Activated T-helper 1 cell treated with anti-CD3 and anti-CD28 coated beads, Interleukin-12 subunit alpha, Interleukin-12 subunit beta, Interleukin-2, Interleukin-4 antibody, amounts not matched to agents 30 ng/mL and 10 ng/mL and 1 ng/mL, durations not matched to agents 14 hours and 24 hours and 36 hours (primary cell): ENCODE measurements around the gene CRTC1. TPM values are rescaled to one million over a fixed set of nuclear protein-coding genes. Genes with fewer than 3 reads are reported as not detected.

Experiments
- DNase-seq: peaks from one replicate; pipeline ENCODE4 v3.0.0; 2021; ENCODE audit warnings: low spot score
- H3K27ac Mint-ChIP-seq: one replicate; pipeline ENCODE4 v1.8.0; 2021; ENCODE audit warnings: mild to moderate bottlenecking, mixed read lengths
- H3K27me3 Mint-ChIP-seq: one replicate; pipeline ENCODE4 v1.8.0; 2022; ENCODE audit warnings: mild to moderate bottlenecking, moderate library complexity, mixed read lengths; ENCODE audit not compliant: insufficient read depth
- H3K36me3 Mint-ChIP-seq: one replicate; pipeline ENCODE4 v1.8.0; 2021; ENCODE audit warnings: low read depth, mixed read lengths
- H3K4me1 Mint-ChIP-seq: one replicate; pipeline ENCODE4 v1.8.0; 2021; ENCODE audit warnings: low read depth, mixed read lengths
- H3K4me3 Mint-ChIP-seq: one replicate; pipeline ENCODE4 v1.8.0; 2021; ENCODE audit warnings: mild to moderate bottlenecking, moderate library complexity, mixed read lengths
- H3K9me3 Mint-ChIP-seq: one replicate; pipeline ENCODE4 v1.8.0; 2021; ENCODE audit warnings: mixed read lengths
- intact Hi-C: fragments of 100-400 bp; cut with micrococcal nuclease; formaldehyde crosslinking; loops from one replicate; pipeline ENCODE4 v1.15.1; 2024
- total RNA-seq: library from RNA; stranded (reverse); gene quantifications from 2 replicates; pipeline ENCODE4 v1.2.3, GENCODE V29; 2022

The CRTC1 gene
- total RNA-seq, 1 donor from 2014 or later = 6.1 TPM

- Mint-ChIP-seq H3K36me3 (no peaks in the 10 kb centered on the region), H3K27ac (no peak overlapping the region), H3K4me1 (peaks cover 18% of the 10 kb centered on the region), H3K9me3 (no peaks in the 10 kb centered on the region), H3K4me3 (no peak overlapping the region), H3K27me3 (no peaks in the 10 kb centered on the region)
- intact Hi-C loops = no loop called here
- no peak for DNase-seq
Observed at GRCh38 chr19:18704054-18704453, 20.6 kb downstream of the CRTC1 start.

DNA sequence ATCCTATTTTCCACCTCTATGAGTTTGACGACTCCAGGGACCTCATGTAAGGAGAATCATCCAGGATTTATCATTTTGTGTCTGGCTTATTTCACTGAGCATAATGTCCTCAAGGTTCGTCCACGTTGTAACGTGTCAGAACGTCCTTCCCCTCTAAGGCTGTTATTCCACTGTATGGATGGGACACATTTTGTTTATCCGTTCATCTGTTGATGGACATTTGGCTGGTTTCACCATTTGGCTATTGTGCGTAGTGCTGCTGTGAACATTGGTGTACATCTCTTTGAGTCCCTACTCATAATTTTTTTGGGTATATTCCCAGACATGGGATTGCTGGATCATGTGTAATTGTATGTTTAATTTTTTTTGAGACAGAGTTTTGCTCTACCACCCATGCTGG lies 21.5 kb downstream of the CRTC1 start:
- Mint-ChIP-seq H3K4me1 (peaks cover 9% of the 10 kb centered on the region), H3K36me3 (no peaks in the 10 kb centered on the region), H3K9me3 (no peaks in the 10 kb centered on the region), H3K27ac (no peak overlapping the region), H3K4me3 (no peak overlapping the region), H3K27me3 (no peaks in the 10 kb centered on the region)
- intact Hi-C loops = no loop called here
- DNase-seq = no peak

GRCh38 chr19:18708452-18709231 lies 25.2 kb downstream of the CRTC1 start:
- H3K9me3 Mint-ChIP-seq = no peaks in the 10 kb centered on the region
- no peak overlapping the region for H3K4me3 Mint-ChIP-seq

DNA sequence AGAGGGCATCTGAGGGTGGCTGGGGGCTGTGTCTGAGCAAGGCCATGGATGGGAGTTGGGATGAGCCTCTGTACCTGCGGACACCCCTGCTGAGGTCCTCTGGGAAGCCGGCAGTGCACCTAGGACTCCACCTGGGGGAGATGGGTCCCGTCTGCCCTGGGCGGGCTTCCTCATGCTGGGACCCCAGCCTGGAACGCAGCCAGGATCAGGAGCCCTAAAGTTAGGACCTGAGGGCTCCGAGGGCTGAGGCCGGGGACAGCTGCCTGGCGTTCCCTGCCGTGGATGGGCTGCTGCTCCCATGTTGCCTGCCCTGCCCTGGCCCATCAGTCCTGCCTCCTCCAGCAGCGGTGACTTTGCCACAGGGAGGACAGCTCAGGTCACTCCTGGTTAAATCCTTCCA lies 26.1 kb downstream of the CRTC1 start:
- no peaks in the 10 kb centered on the region for H3K36me3 Mint-ChIP-seq

More at GRCh38 chr19:18708452-18709231, 25.2 kb downstream of the CRTC1 start:
- no peaks in the 10 kb centered on the region for H3K27me3 Mint-ChIP-seq
- H3K27ac Mint-ChIP-seq = no peak overlapping the region
- no peaks in the 10 kb centered on the region for H3K36me3 Mint-ChIP-seq
- H3K4me1 Mint-ChIP-seq = no peaks in the 10 kb centered on the region
- intact Hi-C loops = no loop called here
- DNase-seq = no peak

DNA sequence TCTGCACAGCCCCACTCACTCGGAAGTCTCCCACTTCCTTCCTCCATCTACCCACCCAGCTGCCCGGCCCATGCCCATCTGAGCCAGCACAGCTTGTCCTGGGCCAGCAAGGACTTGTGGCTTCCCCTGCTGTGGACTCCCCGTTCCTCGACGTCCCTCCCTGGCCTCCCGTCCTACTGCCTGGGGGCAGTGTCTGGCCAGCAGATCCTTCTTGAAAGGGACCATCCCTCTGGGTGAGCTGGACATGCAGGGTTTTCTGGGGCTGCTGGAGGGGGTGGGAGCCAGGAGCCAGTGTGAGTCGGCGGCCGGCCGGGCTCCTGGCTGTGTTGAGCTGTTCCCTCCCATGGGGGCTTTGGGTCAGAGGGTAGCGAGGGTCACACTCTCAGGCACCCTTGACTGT lies 26.7 kb downstream of the CRTC1 start:
- Mint-ChIP-seq H3K27me3 (no peaks in the 10 kb centered on the region), H3K9me3 (no peaks in the 10 kb centered on the region), H3K27ac (no peak overlapping the region), H3K4me3 (no peak overlapping the region), H3K4me1 (no peaks in the 10 kb centered on the region), H3K36me3 (no peaks in the 10 kb centered on the region)
- intact Hi-C loops = no loop called here
- no peak for DNase-seq

More for the DNA sequence above, 26.1 kb downstream of the CRTC1 start:
- no peaks in the 10 kb centered on the region for H3K27me3 Mint-ChIP-seq
- intact Hi-C loops = no loop called here
- no peak overlapping the region for H3K27ac Mint-ChIP-seq
- H3K9me3 Mint-ChIP-seq = no peaks in the 10 kb centered on the region
- H3K4me3 Mint-ChIP-seq = no peak overlapping the region
- DNase-seq = no peak
- H3K4me1 Mint-ChIP-seq = no peaks in the 10 kb centered on the region

GRCh38 chr19:18710996-18711751 lies 27.7 kb downstream of the CRTC1 start:
- DNase-seq = no peak
- no peaks in the 10 kb centered on the region for H3K9me3 Mint-ChIP-seq
- no peaks in the 10 kb centered on the region for H3K4me1 Mint-ChIP-seq
- H3K36me3 Mint-ChIP-seq = no peaks in the 10 kb centered on the region
- intact Hi-C loops = no loop called here
- H3K27me3 Mint-ChIP-seq = no peaks in the 10 kb centered on the region
- no peak overlapping the region for H3K27ac Mint-ChIP-seq
- H3K4me3 Mint-ChIP-seq = no peak overlapping the region

- intact Hi-C loops = no loop called here
- DNase-seq = no peak
- Mint-ChIP-seq H3K4me1 (no peaks in the 10 kb centered on the region), H3K36me3 (no peaks in the 10 kb centered on the region), H3K4me3 (no peak overlapping the region), H3K9me3 (no peaks in the 10 kb centered on the region), H3K27ac (no peak overlapping the region), H3K27me3 (no peaks in the 10 kb centered on the region)
Observed at GRCh38 chr19:18711893-18712292, 28.4 kb downstream of the CRTC1 start.

DNA sequence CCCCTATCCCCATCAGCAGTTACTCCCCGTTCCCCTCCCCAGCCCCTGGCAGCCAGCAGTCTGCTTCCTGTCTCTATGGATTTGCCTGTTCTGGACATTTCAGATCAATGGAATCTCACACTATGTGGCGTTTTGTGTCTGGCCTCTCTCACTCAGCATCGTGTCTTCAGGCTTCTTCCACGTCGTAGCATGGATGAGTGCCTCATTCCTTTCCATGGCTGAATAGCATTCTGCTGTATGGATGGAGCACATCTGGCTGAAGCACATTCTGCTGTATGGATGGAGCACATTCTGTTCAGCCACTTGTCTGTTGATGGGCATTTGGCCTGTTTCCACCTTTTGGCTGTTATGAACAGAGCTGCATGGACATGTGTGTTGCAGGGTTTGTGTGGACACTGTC lies 29.5 kb downstream of the CRTC1 start:
- no peaks in the 10 kb centered on the region for H3K36me3 Mint-ChIP-seq
- no peaks in the 10 kb centered on the region for H3K27me3 Mint-ChIP-seq
- H3K4me1 Mint-ChIP-seq = no peaks in the 10 kb centered on the region
- H3K9me3 Mint-ChIP-seq = no peaks in the 10 kb centered on the region
- intact Hi-C loops = no loop called here
- H3K27ac Mint-ChIP-seq = no peak overlapping the region
- DNase-seq = no peak
- H3K4me3 Mint-ChIP-seq = no peak overlapping the region

DNA sequence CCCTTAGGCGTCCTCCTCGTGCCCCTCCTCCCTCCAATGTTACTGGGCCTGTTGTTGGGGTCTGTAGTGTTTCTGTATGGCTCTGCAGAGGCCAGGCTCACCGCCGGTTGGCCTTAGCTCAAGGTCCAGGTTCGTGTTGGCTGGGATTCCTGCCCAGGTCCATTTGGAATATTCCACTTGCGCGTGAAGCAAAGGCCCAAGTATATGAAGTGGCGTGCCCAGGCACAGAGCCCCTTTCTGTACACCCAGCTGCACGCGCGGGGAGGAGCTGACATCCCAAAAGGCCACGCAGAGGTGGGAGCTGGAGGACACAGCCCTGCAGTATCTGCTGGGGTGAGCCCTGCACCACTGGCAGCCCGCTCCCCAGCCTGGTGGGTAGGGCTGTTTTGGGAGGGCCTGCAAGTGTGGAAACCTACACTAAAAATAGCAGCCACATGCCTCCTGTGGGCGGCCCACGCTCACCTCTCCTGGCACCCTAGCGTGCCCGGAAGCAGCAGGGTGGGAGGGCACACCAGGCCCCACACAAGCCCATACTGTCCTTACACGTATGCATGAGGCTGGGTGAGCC lies 30.2 kb downstream of the CRTC1 start:
- Mint-ChIP-seq H3K27me3 (no peaks in the 10 kb centered on the region), H3K27ac (no peak overlapping the region), H3K4me3 (no peak overlapping the region), H3K9me3 (no peaks in the 10 kb centered on the region), H3K36me3 (no peaks in the 10 kb centered on the region), H3K4me1 (no peaks in the 10 kb centered on the region)
- no peak for DNase-seq
- intact Hi-C loops = no loop called here

- H3K36me3 Mint-ChIP-seq = no peaks in the 10 kb centered on the region
- no peak for DNase-seq
- H3K27me3 Mint-ChIP-seq = no peaks in the 10 kb centered on the region
- H3K27ac Mint-ChIP-seq = no peak overlapping the region
- H3K9me3 Mint-ChIP-seq = no peaks in the 10 kb centered on the region
- intact Hi-C loops = no loop called here
- H3K4me3 Mint-ChIP-seq = no peak overlapping the region
- H3K4me1 Mint-ChIP-seq = no peaks in the 10 kb centered on the region
Observed at GRCh38 chr19:18715416-18715815, 31.9 kb downstream of the CRTC1 start.

DNA sequence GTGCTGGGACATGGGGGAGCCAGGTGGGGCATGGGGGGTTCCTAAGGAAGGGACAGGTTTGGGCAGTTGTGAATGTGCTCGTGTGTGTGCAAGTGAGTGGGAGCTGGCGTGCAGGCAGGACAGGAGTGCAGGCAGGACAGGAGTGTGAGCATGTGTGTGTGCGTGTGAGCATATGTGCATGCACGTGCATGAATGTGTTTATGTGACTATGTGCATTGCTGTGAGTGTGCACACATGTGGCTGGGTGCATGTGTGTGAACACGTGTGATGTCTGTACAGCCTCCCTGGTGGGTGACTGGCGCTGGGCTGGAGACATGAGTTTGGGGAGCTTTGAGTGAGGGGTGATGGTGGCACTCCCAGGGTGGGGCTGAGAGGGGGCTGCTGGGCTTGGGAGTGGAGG lies 33.4 kb downstream of the CRTC1 start:
- no peaks in the 10 kb centered on the region for H3K9me3 Mint-ChIP-seq
- H3K4me3 Mint-ChIP-seq = no peak overlapping the region

DNA sequence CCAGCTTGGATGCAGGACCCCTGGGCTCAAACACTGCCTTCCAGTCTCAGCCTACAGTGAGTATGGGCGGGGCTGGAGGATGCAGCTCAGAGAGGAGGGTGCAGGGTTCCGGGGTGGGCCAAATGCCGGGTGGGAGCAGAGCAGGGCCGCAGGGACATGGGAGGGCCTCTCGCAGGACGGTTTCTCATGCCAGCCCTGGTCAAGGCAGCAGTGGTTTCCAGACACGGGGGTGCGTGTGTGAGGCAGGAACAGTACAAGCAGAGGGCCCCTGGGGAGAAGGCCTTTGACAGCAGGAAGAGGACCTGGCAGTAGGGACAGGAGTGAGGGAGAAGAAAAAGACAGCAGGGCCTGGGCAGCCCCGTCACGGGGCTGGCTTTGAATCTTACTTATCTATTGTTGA lies 34.1 kb downstream of the CRTC1 start:
- Mint-ChIP-seq H3K4me3 (no peak overlapping the region), H3K27me3 (no peaks in the 10 kb centered on the region), H3K27ac (no peak overlapping the region), H3K4me1 (no peaks in the 10 kb centered on the region), H3K36me3 (no peaks in the 10 kb centered on the region), H3K9me3 (no peaks in the 10 kb centered on the region)
- intact Hi-C loops = no loop called here
- no peak for DNase-seq

More for the DNA sequence above, 33.4 kb downstream of the CRTC1 start:
- intact Hi-C loops = no loop called here
- H3K36me3 Mint-ChIP-seq = no peaks in the 10 kb centered on the region
- no peaks in the 10 kb centered on the region for H3K27me3 Mint-ChIP-seq
- H3K27ac Mint-ChIP-seq = no peak overlapping the region
- no peaks in the 10 kb centered on the region for H3K4me1 Mint-ChIP-seq
- DNase-seq = no peak

- Mint-ChIP-seq H3K4me3 (no peak overlapping the region), H3K27ac (no peak overlapping the region), H3K4me1 (no peaks in the 10 kb centered on the region), H3K36me3 (no peaks in the 10 kb centered on the region), H3K27me3 (no peaks in the 10 kb centered on the region), H3K9me3 (no peaks in the 10 kb centered on the region)
- intact Hi-C loops = no loop called here
- no peak for DNase-seq
Observed at GRCh38 chr19:18718015-18718526, 34.6 kb downstream of the CRTC1 start.
